K562 (cell line): ENCODE results near the gene COL23A1. TPM values are rescaled to one million over a fixed set of nuclear protein-coding genes. Genes with fewer than 3 reads are reported as not detected.

Source experiments
- ATAC-seq: fragments of 200-7000 bp; cut with Tn5 transposase; 3 replicates; pipeline ENCODE4 v1.9.1; 2020; ENCODE audit warnings: moderate library complexity
- BruUV-seq: library from RNA; stranded (reverse); fragments of 400-500 nt; replicated peaks from 2 replicates; lab custom pipeline; 2021; lab: Mats Ljungman, UMichigan
- CTCF ChIA-PET: fragments of 300-600 bp; formaldehyde crosslinking; extraction: SDS; loops from one replicate; lab custom pipeline; 2021; ENCODE audit warnings: low intra/inter-chr PET ratio; lab: Yijun Ruan, JAX
- POLR2A ChIA-PET: fragments of 300-600, 350-650 bp; sonication (Branson Sonifier 250); formaldehyde crosslinking; extraction: SDS; loops from one replicate; lab custom pipeline; 2021; ENCODE audit warnings: antibody characterized with exemption, inconsistent platforms; lab: Yijun Ruan, JAX
- DNase-seq, 4 experiments: peaks; one replicate each; pipeline versions ENCODE4 v3.0.0 to v3.0.0-alpha.2; 2011 to 2018; ENCODE audit warnings: low spot score in 3 of 4, mixed read lengths in 3 of 4; ENCODE audit errors: extremely low read depth in 1 of 4
- FAIRE-seq: peaks from 2 replicates; lab custom pipeline; 2011; peaks lifted over from hg19 to GRCh38; lab: Jason Lieb, UNC
- H2AFZ ChIP-seq: 2 replicates; pipeline ENCODE4 v1.6.0; 2011; ENCODE audit warnings: low read depth, low read length, control low read depth, inconsistent platforms
- H3K27ac ChIP-seq: fragments of 200-600 bp; 3 replicates; pipeline ENCODE4 v1.8.0; 2011; ENCODE audit warnings: low read depth, mild to moderate bottlenecking, control low read depth, inconsistent platforms, low read length, moderate library complexity, mixed read lengths; ENCODE audit errors: extremely low read depth
- H3K27me3 ChIP-seq, 2 experiments: fragments of 300-600 bp in 1 of 2; 2 replicates in 1 of 2; 3 replicates in 1 of 2; pipeline versions ENCODE4 v1.6.0 to v1.8.0; 2011; ENCODE audit warnings: inconsistent platforms in 2 of 2, low read length in 2 of 2, mild to moderate bottlenecking in 1 of 2, mixed read lengths in 1 of 2, moderate library complexity in 1 of 2; ENCODE audit not compliant: control insufficient read depth in 2 of 2, insufficient read depth in 2 of 2
- H3K36me3 ChIP-seq: fragments of 300-600 bp; 3 replicates; pipeline ENCODE4 v1.8.0; 2011; ENCODE audit warnings: mild to moderate bottlenecking, low read length, inconsistent platforms; ENCODE audit not compliant: control insufficient read depth, insufficient read depth
- H3K4me1 ChIP-seq, 2 experiments: fragments of 200-600 bp in 1 of 2; replicated peaks in 1 of 2; 2 replicates in 1 of 2; 3 replicates in 1 of 2; pipeline versions ENCODE4 v1.5.1 to v1.8.0; 2011; ENCODE audit warnings: inconsistent platforms in 2 of 2, low read length in 2 of 2, mild to moderate bottlenecking in 1 of 2, mixed read lengths in 1 of 2, moderate library complexity in 1 of 2; ENCODE audit not compliant: control insufficient read depth in 2 of 2, insufficient read depth in 2 of 2
- H3K4me2 ChIP-seq: 2 replicates; pipeline ENCODE4 v1.6.1; 2011; ENCODE audit warnings: low read length, control low read depth, inconsistent platforms, mixed read lengths; ENCODE audit not compliant: insufficient read depth
- H3K4me3 ChIP-seq: fragments of 200-600 bp; sonication (generic), shearing (Covaris generic); 2 replicates; pipeline ENCODE4 v1.5.1; 2016; ENCODE audit warnings: control low read depth, inconsistent platforms
- H3K79me2 ChIP-seq: fragments of 200-600 bp; 3 replicates; pipeline ENCODE4 v1.8.0; 2011; ENCODE audit warnings: low read length, inconsistent platforms; ENCODE audit not compliant: control insufficient read depth, insufficient read depth
- H3K9ac ChIP-seq, 2 experiments: 2 replicates each; pipeline versions ENCODE4 v1.6.0 to v1.6.1; 2011; ENCODE audit warnings: low read depth in 2 of 2, low read length in 2 of 2, control low read depth in 1 of 2, inconsistent platforms in 1 of 2, mild to moderate bottlenecking in 1 of 2, mixed read lengths in 1 of 2; ENCODE audit not compliant: insufficient read depth in 1 of 2
- H3K9me1 ChIP-seq: one replicate; pipeline ENCODE4 v1.6.0; 2011; ENCODE audit warnings: inconsistent platforms, mild to moderate bottlenecking, low read length, moderate library complexity; ENCODE audit not compliant: control insufficient read depth, insufficient read depth
- H3K9me3 ChIP-seq: replicated peaks from 2 replicates; pipeline ENCODE4 v1.5.1; 2011; ENCODE audit warnings: low read depth, low read length, inconsistent platforms; ENCODE audit not compliant: control insufficient read depth, insufficient read depth
- H4K20me1 ChIP-seq: replicated peaks from 2 replicates; pipeline ENCODE4 v1.6.1; 2011; ENCODE audit warnings: low read length, inconsistent platforms, mixed read lengths; ENCODE audit not compliant: control insufficient read depth, insufficient read depth
- ASH1L ChIP-seq: fragments of 450-650 bp; IDR thresholded peaks from 2 replicates; pipeline ENCODE4 v1.6.1; 2018; ENCODE audit warnings: borderline replicate concordance, mild to moderate bottlenecking, low read depth; ENCODE audit not compliant: partially characterized antibody
- ESRRB ChIP-seq: fragments of 250-450 bp; sonication (Bioruptor Pico); IDR thresholded peaks from 2 replicates; pipeline ENCODE4 v1.5.0; 2020; ENCODE audit warnings: mild to moderate bottlenecking, moderate library complexity, borderline replicate concordance
- FIP1L1 ChIP-seq: fragments of 200-400 bp; formaldehyde crosslinking; IDR thresholded peaks from 2 replicates; pipeline ENCODE4 v1.6.1; 2018; ENCODE audit warnings: mild to moderate bottlenecking, low read depth, low read length; ENCODE audit not compliant: poor library complexity, severe bottlenecking
- L3MBTL2 ChIP-seq: fragments of 450-650 bp; IDR thresholded peaks from 2 replicates; pipeline ENCODE4 v1.6.1; 2016; ENCODE audit warnings: mild to moderate bottlenecking, moderate library complexity
- MAFF ChIP-seq: IDR thresholded peaks from 2 replicates; pipeline ENCODE4 v1.6.1; 2012; ENCODE audit warnings: low read length, improper control_type of control experiment
- NFIX ChIP-seq: fragments of 250-450 bp; sonication (Bioruptor Pico); IDR thresholded peaks from 2 replicates; pipeline ENCODE4 v1.4.0; 2020; ENCODE audit warnings: low read depth, mild to moderate bottlenecking, moderate library complexity
- PHF8 ChIP-seq: fragments of 200-600 bp; sonication (generic); IDR thresholded peaks from 2 replicates; pipeline ENCODE4 v1.6.1; 2012; ENCODE audit warnings: mixed run types, mild to moderate bottlenecking, inconsistent platforms, low read length, moderate library complexity, borderline replicate concordance
- SP1 ChIP-seq: sonication (generic); formaldehyde crosslinking; IDR thresholded peaks from 2 replicates; pipeline ENCODE4 v1.8.1; 2022; ENCODE audit warnings: mild to moderate bottlenecking, missing genetic modification reagents
- TRIM28 ChIP-seq: fragments of 450-650 bp; IDR thresholded peaks from 2 replicates; pipeline ENCODE4 v1.6.1; 2017
- ZFP30 ChIP-seq: fragments of 250-450 bp; sonication (Bioruptor Pico); IDR thresholded peaks from 2 replicates; pipeline ENCODE4 v1.8.0; 2022; ENCODE audit warnings: moderate library complexity, mild to moderate bottlenecking, inconsistent platforms, borderline replicate concordance
- ZNF699 ChIP-seq: fragments of 250-450 bp; sonication (Bioruptor Pico); IDR thresholded peaks from 2 replicates; pipeline ENCODE4 v1.8.0; 2021; ENCODE audit warnings: mild to moderate bottlenecking, moderate library complexity; ENCODE audit not compliant: insufficient replicate concordance
- WGBS: fragments of 100-300 bp; shearing (Covaris generic); methylation state at CpG from one replicate; pipeline ENCODE4 v1.1.6; 2016; ENCODE audit warnings: low coverage, mixed read lengths; ENCODE audit not compliant: insufficient coverage; ENCODE audit errors: missing lambda C conversion rate; 5-methylcytosine and 5-hydroxymethylcytosine counted together
- in situ Hi-C: fragments of 300-500 bp; cut with MboI; formaldehyde crosslinking; loops from 4 replicates; pipeline ENCODE4 v1.15.0; 2018; ENCODE audit warnings: inconsistent platforms, mixed read lengths
- intact Hi-C: fragments of 100-400 bp; cut with micrococcal nuclease; formaldehyde crosslinking; loops from 2 replicates; pipeline ENCODE4 v1.14.2; 2022
- polyA plus RNA-seq, 8 experiments: library from polyadenylated mRNA; depleted of rRNA in 4 of 8; stranded (reverse) in 5 of 8; unstranded in 3 of 8; fragments of >200 nt; fragmentation: Nextera tagmentation in 2 of 8; fragmentation: Illumina TruSeq in 1 of 8; extraction: Ambion mirVana in 2 of 8; extraction: Trizol in 1 of 8; gene quantifications; 2 replicates each; pipeline versions ENCODE4 v1.2.1 to v1.2.3, GENCODE V29; 2011 to 2014; ENCODE audit warnings: inconsistent platforms in 1 of 8, missing spikeins in 1 of 8
- total RNA-seq, 7 experiments: library from RNA; depleted of rRNA in 6 of 7; stranded (reverse); fragments of >200 nt in 6 of 7; fragmentation: Illumina TruSeq in 2 of 7; extraction: Trizol in 2 of 7; gene quantifications; 2 replicates each; pipeline versions ENCODE4 v1.2.1 to v1.2.3, GENCODE V29; 2011 to 2021; ENCODE audit warnings: low replicate concordance in 1 of 7
- TF ChIP-seq, protein P1 (sequence below): fragments of 450-650 bp; formaldehyde crosslinking; IDR thresholded peaks from 2 replicates; pipeline ENCODE4 v1.4.0; 2020; ENCODE audit warnings: mild to moderate bottlenecking, mixed read lengths
- TF ChIP-seq, protein P2 (sequence below): sonication (generic); formaldehyde crosslinking; IDR thresholded peaks from 2 replicates; pipeline ENCODE4 v1.9.0; 2022; ENCODE audit warnings: mild to moderate bottlenecking, missing genetic modification reagents
- TF ChIP-seq, protein P3 (sequence below): IDR thresholded peaks from 3 replicates; pipeline ENCODE4 v1.6.1; 2011; ENCODE audit warnings: borderline replicate concordance, mild to moderate bottlenecking; ENCODE audit not compliant: insufficient read length, insufficient read depth

Gene COL23A1
- total and polyA plus RNA-seq, 9 of the 15 experiments (the other 6 are each of a cell fraction or from before 2014, with no cell fraction given), result 0.09 TPM; not detected in 8

DNA sequence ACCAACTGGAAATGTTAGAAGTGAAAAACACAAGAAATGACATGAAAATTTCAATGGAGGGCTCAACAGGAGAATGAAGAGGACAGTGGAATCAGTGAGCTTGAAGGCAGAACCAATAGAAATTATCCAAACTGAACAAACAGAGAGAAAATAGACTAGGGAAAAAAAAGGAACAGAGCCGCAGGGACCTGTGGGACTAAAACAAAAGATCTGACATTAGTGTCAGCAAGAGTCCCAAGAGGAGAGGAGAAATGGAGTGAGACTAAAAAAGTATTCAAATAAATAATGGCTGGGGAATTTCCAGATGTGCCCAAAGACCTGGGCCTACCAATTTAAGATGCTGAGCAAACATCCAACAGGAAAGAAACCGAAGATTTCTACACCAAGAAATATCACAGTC lies 182.5 kb downstream of the COL23A1 start:
- TF ChIP-seq PHF8 (no peak), TRIM28 (no peak), ESRRB (CRISPR knock-in tag) (no peak), ZFP30 (CRISPR knock-in tag) (no peak), L3MBTL2 (no peak), SP1 (CRISPR knock-in tag) (no peak), NFIX (no peak), ASH1L (no peak), ZNF699 (CRISPR knock-in tag) (no peak), MAFF (no peak), FIP1L1 (no peak)
- TF ChIP-seq, protein P1, sequence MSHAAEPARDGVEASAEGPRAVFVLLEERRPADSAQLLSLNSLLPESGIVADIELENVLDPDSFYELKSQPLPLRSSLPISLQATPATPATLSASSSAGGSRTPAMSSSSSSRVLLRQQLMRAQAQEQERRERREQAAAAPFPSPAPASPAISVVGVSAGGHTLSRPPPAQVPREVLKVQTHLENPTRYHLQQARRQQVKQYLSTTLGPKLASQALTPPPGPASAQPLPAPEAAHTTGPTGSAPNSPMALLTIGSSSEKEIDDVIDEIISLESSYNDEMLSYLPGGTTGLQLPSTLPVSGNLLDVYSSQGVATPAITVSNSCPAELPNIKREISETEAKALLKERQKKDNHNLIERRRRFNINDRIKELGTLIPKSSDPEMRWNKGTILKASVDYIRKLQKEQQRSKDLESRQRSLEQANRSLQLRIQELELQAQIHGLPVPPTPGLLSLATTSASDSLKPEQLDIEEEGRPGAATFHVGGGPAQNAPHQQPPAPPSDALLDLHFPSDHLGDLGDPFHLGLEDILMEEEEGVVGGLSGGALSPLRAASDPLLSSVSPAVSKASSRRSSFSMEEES, result no peak
- TF ChIP-seq, protein P2, sequence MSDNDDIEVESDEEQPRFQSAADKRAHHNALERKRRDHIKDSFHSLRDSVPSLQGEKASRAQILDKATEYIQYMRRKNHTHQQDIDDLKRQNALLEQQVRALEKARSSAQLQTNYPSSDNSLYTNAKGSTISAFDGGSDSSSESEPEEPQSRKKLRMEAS (CRISPR knock-in tag), result no peak
- TF ChIP-seq, protein P3, sequence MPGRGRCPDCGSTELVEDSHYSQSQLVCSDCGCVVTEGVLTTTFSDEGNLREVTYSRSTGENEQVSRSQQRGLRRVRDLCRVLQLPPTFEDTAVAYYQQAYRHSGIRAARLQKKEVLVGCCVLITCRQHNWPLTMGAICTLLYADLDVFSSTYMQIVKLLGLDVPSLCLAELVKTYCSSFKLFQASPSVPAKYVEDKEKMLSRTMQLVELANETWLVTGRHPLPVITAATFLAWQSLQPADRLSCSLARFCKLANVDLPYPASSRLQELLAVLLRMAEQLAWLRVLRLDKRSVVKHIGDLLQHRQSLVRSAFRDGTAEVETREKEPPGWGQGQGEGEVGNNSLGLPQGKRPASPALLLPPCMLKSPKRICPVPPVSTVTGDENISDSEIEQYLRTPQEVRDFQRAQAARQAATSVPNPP, result no peak
- TF ChIP-seq, all 486 proteins: peak for 0
- no peak overlapping the region for H3K4me3 ChIP-seq
- H3K79me2 ChIP-seq, result no peaks in the 10 kb centered on the region
- ChIA-PET CTCF (no interaction called here), POLR2A (interaction anchor here (0.6 to 1.6 kb wide), 2 partner anchors 13 to 42 kb away, joined by 3 to 5 read pairs; no protein-coding TSS in a partner anchor)
- BruUV-seq, result no TSS peak
- in situ Hi-C loops, result no loop called here
- no peak overlapping the region for H2AFZ ChIP-seq
- peaks cover 6 to 28% of the 10 kb centered on the region in 2 experiments; a peak in 3 of 5 replicates for H3K27me3 ChIP-seq
- no peak for ATAC-seq
- no peaks in the 10 kb centered on the region for H3K36me3 ChIP-seq
- intact Hi-C loops, result no loop called here
- no peak overlapping the region for H3K9ac ChIP-seq
- H3K9me1 ChIP-seq, result no peaks in the 10 kb centered on the region
- no peak overlapping the region for H3K27ac ChIP-seq
- WGBS, result 5% methylated on average over 2 of the region's 2 CpGs
- no peaks in the 10 kb centered on the region for H3K4me1 ChIP-seq
- H4K20me1 ChIP-seq, result no peaks in the 10 kb centered on the region
- H3K4me2 ChIP-seq, result no peak overlapping the region
- H3K9me3 ChIP-seq, result no peaks in the 10 kb centered on the region
- DNase-seq, result no peak
- FAIRE-seq, result no peak
